Measurements from ENCODE around the gene PATJ. TPM values are rescaled to one million over a fixed set of nuclear protein-coding genes. Genes with fewer than 3 reads are reported as not detected.
A peak's percentile ranks its signal among the peaks of the same experiment; 100 is the strongest.

Gene PATJ
- polyA plus RNA-seq, 1 donor (not counting 4 experiments of a cell fraction or from before 2014, with no cell fraction given), result 28.1 TPM

GRCh38 chr1:62144238-62144831 is 402.1 kb downstream of the PATJ start:
- no peak overlapping the region for H3K9ac ChIP-seq (ENCODE audit: control insufficient read depth, extremely low read depth, insufficient read depth, low read length)
- FAIRE-seq (peak; percentile 41), DNase-seq (ENCODE audit: low read depth, low spot score) (no peak)
- peaks cover 13 to 16% of the 10 kb centered on the region in 2 experiments for H3K36me3 ChIP-seq (ENCODE audit: control insufficient read depth in 2 of 2, extremely low read depth in 1 of 2, insufficient read depth in 2 of 2, low read length in 2 of 2)
- H3K4me3 ChIP-seq (ENCODE audit: control insufficient read depth in 2 of 3, extremely low read depth in 1 of 3, insufficient read depth in 2 of 3, low read depth in 1 of 3, low read length in 3 of 3), result no peak overlapping the region
- H3K27ac ChIP-seq (ENCODE audit: control insufficient read depth, insufficient read depth, low read length), result no peak overlapping the region
- dilution Hi-C loops (cut with MboI; ENCODE audit: extremely low pct_ligation_motif_present, low sequenced_read_pairs), result no loop called here
- no peaks in the 10 kb centered on the region for H3K9me3 ChIP-seq (ENCODE audit: control insufficient read depth, low read depth, low read length)
- H3K4me1 ChIP-seq (ENCODE audit: control insufficient read depth, extremely low read depth, insufficient read depth, low read length), result no peaks in the 10 kb centered on the region
- no peaks in the 10 kb centered on the region for H3K79me2 ChIP-seq (ENCODE audit: control insufficient read depth, insufficient read depth, low read length)
- no peaks in the 10 kb centered on the region for H3K27me3 ChIP-seq (ENCODE audit: control insufficient read depth, extremely low read depth, insufficient read depth, low read length)
- H3K9me1 ChIP-seq (ENCODE audit: control insufficient read depth, extremely low read depth, insufficient read depth, low read length), result no peaks in the 10 kb centered on the region
- no peaks in the 10 kb centered on the region for H4K20me1 ChIP-seq (ENCODE audit: control insufficient read depth, extremely low read depth, insufficient read depth, low read length)
- H2AFZ ChIP-seq (ENCODE audit: control insufficient read depth, low read length), result no peak overlapping the region
- TF ChIP-seq EZH2 (IDR thresholded peaks at IDR 0.05; ENCODE audit: low read length) (no peak), CTCF (optimal IDR thresholded peaks at IDR 0.05 in 1 of 3, IDR thresholded peaks at IDR 0.05 in 1 of 3, conservative IDR thresholded peaks at IDR 0.05 in 1 of 3; ENCODE audit: extremely low read depth in 1 of 3, insufficient read depth in 2 of 3, low read length in 3 of 3) (peak; percentile 45 to 66 (median 52))
- no peak overlapping the region for H3K4me2 ChIP-seq (ENCODE audit: control insufficient read depth, extremely low read depth, insufficient read depth, low read depth, low read length)

- Histone ChIP-seq H3K9me1 (ENCODE audit: control insufficient read depth, extremely low read depth, insufficient read depth, low read length) (no peaks in the 10 kb centered on the region), H3K4me3 (ENCODE audit: control insufficient read depth in 2 of 3, extremely low read depth in 1 of 3, insufficient read depth in 2 of 3, low read depth in 1 of 3, low read length in 3 of 3) (no peak overlapping the region), H3K79me2 (ENCODE audit: control insufficient read depth, insufficient read depth, low read length) (no peaks in the 10 kb centered on the region), H2AFZ (ENCODE audit: control insufficient read depth, low read length) (no peak overlapping the region), H4K20me1 (ENCODE audit: control insufficient read depth, extremely low read depth, insufficient read depth, low read length) (no peaks in the 10 kb centered on the region), H3K27ac (ENCODE audit: control insufficient read depth, insufficient read depth, low read length) (no peak overlapping the region), H3K36me3 (ENCODE audit: control insufficient read depth in 2 of 2, extremely low read depth in 1 of 2, insufficient read depth in 2 of 2, low read length in 2 of 2) (peaks cover 3 to 6% of the 10 kb centered on the region in 2 experiments), H3K9ac (ENCODE audit: control insufficient read depth, extremely low read depth, insufficient read depth, low read length) (no peak overlapping the region), H3K9me3 (ENCODE audit: control insufficient read depth, low read depth, low read length) (no peaks in the 10 kb centered on the region), H3K4me2 (ENCODE audit: control insufficient read depth, extremely low read depth, insufficient read depth, low read depth, low read length) (no peak overlapping the region), H3K4me1 (ENCODE audit: control insufficient read depth, extremely low read depth, insufficient read depth, low read length) (no peaks in the 10 kb centered on the region), H3K27me3 (ENCODE audit: control insufficient read depth, extremely low read depth, insufficient read depth, low read length) (no peaks in the 10 kb centered on the region)
- TF ChIP-seq EZH2 (IDR thresholded peaks at IDR 0.05; ENCODE audit: low read length), result no peak
- TF ChIP-seq CTCF (optimal IDR thresholded peaks at IDR 0.05 in 1 of 3, IDR thresholded peaks at IDR 0.05 in 1 of 3, conservative IDR thresholded peaks at IDR 0.05 in 1 of 3; ENCODE audit: extremely low read depth in 1 of 3, insufficient read depth in 2 of 3, low read length in 3 of 3), result no peak
- dilution Hi-C loops (cut with MboI; ENCODE audit: extremely low pct_ligation_motif_present, low sequenced_read_pairs), result no loop called here
- DNase-seq (ENCODE audit: low read depth, low spot score) (no peak), FAIRE-seq (no peak)
Measured at GRCh38 chr1:62159940-62160348, 417.7 kb downstream of the PATJ start.

Measured in keratinocyte (primary cell).